EL (cell line): ENCODE data around the gene ARL16.
A peak's percentile ranks its signal among the peaks of the same experiment; 100 is the strongest.

Source experiments
- DNase-seq: peaks from one replicate; pipeline ENCODE4 v3.0.0-alpha.2; 2016

The ARL16 gene

DNA sequence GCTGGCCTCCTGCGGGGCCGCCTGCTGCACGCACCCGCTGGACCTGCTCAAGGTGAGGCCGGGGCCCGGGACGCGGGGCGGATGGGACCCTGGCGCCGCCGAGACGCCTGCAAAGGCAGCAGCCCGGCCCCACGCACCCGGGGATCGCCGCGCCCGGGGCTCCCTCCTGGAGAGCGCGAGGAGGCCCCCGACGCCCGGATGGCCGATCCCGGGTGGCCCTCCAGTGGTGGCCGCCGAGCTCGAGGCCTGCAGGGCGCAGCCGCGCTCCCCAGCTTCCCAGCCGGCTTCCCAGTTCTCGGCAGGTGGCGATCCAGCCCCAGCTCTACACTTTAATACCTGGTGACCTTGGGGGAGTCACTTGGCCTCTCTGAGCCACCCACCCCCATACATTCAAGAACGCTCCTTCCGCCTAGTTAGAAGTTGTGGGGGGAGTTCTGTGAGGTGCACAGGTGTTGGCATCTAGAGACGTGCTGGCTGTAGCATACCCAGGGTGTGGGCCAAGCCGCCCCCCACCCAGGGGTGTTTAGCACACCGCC is 28.9 kb upstream of the ARL16 start:
- peak; percentile 45 for DNase-seq

DNA sequence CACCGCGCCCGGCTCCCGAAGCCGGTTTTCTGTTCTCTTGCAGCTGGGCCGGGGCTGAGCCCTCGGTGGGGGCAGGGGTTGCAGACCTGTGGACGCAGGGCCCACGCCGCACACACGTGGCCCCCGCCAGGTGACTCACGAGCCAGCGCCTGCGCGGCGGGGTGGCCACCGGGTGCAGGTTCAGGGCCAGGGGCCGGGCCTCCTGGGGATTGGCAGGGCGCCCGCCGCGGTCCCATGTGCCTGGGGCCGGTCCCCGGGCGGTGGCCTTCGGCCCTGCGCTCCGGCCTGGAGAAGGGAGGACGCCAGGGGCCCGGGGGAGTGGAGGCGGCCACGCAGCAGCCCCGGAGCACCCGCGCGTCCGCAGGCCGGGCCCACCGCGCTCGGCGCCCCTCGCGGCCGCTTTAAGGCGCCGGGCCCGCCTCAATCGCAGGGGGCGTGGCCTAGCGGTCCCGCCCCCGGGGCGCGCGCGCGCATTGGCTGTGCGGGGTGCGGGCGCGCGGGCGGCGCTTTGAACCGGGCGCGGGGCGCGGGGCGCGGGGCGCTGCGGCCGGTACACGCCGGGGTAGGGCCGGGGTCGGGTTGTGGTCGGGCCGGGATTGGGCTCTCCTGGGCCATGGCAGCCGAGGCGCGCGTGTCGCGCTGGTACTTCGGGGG is 28.3 kb upstream of the ARL16 start, which contains the start of gene SLC25A10:
SLC25A10 (plus strand) TSS at position 471 of the 654 bp plus-strand sequence; CDS start at position 614, 143 bp downstream.
- peak; percentile 77 for DNase-seq

DNA sequence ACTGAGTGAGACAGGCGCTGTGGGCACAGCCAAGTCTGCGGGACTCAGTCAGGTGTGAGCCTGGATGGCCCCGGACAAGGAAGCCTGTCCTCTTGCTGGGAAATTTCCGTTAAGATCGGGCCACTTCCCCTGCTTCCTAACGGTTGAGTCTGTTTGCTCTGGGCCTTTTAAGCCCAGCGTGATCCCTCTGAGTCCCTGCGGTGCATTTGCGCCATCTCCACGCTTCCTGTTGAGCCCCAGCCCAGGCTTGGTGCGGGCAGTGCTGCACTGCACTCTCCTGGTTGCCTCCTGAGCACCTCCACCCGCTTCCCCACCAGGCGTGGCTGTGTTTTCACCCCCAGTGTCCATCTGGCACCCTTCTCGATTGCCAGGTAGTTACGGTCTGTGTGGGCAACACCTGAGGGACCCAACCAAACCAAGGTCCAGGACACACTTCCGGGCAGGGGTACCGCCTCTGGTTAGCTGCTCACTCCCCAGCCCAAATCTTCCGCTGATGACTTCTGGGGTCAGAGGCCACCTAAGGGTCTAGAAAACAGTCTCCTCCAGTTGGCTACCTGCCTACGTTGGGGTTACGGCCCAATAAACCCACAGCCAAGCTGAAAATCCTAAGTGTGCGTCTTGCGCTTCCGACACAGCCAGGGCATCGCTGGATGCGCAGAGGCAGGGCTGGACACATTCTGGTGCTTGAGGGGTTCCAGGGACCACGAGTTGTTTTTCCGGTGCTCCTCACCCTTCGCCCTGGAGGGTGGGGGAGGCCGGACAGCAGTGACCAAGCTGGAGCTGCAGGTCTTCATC is 27.1 kb upstream of the ARL16 start:
- peak; percentile 20 for DNase-seq

DNA sequence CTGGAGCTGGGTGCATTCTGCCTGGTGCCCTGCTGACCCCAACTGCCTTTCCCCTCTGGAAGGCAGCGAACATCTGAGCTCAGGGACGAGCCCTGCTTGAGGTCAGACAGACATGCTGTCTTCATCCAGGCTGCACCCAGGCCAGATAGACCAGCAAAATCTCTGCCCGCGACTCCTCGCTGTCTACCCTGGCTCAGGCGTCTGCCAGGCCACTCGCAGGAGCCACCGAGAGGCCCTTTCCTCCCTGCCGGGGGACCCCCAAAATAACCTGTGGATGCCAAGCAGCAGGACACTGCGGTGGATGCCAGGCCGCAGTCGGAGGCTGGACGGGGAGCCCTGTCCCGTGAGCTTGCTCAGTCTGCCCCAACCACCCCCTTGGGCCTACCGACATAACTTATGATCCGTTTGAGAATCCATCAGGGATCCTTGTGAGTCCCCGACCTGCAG is 25.2 kb upstream of the ARL16 start:
- no peak for DNase-seq

DNA sequence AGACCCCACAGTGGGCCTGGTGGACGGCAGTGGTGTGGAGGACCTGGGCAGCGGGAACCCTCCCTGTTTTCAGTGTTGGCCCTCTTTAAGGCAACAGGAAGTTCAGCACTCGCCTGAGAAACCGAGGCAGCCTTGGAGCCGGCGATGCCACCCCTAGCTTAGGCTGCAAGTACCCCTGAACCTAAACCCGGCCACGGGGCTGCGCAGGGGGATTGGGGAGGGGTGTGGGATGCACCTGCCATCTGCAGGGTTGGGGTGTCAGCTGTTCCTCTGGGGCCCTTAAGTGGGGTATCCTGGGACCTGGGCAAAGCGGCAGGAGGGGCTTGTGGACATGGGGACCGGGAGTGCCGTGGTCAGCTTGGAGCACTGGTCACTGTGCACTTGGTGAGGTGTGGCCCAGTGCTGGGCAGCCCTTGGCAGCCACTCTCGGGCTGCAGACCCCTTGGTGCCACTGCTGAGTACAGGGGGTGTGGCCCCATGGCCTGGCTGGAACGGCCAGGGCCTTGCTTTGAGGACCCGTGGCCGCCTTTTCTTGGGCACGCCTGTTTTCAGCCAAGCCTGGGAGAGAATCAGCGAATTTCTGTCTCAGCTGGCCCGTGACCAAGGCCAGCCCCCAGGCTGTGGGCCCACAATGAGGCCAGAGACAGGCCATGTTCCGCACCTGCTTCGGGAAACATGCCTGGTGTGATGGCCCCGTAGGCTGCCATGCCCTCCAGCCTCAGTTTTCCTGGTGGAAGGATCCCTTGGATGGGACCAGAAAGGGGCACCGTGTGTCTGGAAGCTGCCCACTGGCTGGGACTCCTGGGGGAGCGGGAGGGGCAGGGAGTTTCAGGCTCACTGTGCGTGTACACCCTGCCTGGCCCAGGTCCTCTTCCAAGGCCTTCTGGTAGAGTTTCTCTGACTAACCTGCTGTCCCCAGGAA is 24.4 kb upstream of the ARL16 start:
- no peak for DNase-seq

DNA sequence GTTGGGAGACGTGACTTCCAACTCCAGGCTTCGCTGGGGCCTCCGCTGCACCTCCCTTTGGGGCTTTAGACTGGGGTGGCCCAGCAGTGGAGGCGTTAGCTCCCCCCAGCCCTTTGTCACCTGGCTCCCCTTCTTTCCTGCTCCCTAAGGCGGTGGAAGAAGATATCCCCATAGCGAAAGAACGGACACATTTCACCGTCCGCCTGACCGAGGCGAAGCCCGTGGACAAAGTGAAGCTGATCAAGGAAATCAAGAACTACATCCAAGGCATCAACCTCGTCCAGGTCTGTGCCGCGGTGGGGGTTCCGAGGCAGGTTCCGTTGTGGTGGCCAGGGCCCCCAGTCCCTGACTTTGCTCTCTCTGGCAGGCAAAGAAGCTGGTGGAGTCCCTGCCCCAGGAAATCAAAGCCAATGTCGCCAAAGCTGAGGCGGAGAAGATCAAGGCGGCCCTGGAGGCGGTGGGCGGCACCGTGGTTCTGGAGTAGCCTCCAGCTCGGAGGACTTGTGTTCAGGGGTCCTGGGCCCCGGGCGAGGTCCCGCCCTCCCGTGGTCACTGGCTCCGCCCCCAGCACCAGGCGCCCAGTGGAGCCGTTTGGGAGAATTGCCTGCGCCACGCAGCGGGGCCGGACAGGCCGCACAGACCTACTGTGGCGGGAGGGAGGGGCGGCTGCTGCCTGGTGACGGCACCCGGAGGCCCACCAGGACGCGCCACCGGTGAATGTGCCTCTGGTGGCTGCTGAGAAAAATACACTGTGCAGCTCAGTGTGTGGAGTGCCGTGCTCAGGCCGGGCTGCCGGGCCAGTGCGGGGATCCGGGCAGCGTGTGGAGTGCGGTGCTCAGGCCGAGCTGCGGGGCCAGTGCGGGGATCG is 23.4 kb upstream of the ARL16 start:
- DNase-seq, result no peak

DNA sequence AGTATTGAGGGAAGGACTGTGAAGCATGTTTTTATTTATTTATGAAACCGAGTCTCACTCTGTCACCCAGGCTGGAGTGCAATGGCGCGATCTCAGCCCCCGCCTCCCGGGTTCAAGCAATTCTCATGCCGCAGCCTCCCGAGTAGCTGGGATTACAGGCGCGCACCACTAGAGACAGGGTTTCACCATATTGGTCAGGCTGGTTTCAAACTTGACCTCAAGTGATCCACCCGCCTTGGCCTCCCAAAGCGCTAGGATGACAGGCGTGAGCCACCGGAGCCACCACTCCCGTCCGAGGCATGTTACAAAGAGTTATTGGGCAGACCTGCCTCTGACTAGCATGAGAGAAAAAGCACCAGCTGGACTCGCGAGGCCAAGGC is 22.6 kb upstream of the ARL16 start:
- DNase-seq, result no peak

DNA sequence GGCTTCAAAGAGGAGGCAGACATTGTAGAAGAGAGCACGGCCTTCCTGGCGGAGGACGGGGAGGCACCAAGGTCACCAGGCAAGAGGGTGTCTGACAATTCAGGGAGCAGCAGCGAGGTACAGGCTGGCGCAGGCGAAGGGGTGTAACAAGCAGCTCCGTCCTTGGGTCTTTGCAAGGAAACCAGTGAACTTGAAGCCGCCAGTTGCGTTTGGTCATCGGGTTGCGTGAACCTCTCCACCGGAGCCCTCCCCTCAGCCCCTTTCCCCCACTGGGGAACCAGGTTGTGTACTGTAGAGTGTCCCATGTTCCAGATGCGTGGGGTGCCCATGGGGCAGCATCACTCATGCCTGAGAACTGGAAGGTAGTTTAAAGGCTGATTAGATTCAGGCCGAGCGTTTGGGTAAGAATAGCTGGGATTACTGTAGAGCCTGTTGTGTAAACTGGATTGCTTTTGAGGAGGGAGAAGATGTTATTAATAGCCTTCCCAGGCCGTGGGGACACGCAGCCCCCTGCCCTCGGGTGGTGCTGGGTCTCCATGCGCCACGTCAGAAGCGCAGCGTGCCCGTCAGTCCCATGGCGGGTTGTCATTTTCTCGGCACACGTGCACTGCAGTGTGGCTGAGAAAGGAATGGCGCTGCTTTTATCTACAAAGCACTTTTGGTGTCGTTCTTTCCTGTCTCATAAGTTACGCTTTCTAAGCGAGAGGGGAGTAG is 22.1 kb upstream of the ARL16 start:
- DNase-seq, result no peak

DNA sequence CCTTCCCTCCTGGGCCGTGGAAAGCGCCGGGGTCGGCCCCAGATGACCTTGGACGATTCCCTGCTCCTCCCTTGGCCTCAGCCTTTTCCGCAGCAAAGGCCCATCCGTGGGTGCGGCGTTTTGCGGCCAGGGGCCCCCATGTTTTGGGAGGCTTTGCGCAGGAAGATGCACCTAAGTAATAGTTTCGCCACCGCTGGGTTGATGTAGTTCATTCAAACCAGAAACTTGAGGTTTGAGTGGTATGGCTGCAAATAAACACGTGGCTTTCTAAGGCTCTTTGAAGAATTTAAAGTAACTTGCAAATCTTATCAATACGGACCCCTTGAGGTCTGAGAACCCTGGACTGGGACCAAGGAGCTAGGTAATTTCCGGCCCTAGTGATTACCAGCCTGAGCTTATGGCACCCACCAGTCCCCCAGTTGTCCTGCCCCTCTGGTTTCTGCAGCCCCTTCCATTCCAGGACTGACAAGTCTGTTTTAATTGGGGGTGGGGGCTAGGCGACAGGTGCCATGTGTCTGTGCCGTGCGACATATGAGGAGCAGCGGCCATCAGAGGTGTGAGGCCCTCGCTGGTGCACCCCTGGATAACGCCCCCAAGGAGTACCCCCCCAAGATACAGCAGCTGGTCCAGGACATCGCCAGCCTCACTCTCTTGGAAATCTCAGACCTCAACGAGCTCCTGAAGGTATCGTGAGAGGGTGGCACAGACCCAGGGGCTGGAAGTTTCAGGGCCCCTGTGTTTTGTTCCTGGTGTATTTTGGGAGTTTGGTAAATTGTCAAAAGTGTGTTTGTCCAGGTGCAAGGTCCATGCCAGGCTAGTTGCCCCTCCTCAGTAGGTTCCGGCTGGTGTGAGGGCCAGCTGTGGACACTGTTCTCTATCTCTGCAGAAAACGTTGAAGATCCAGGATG is 20.4 kb upstream of the ARL16 start:
- DNase-seq, result no peak

DNA sequence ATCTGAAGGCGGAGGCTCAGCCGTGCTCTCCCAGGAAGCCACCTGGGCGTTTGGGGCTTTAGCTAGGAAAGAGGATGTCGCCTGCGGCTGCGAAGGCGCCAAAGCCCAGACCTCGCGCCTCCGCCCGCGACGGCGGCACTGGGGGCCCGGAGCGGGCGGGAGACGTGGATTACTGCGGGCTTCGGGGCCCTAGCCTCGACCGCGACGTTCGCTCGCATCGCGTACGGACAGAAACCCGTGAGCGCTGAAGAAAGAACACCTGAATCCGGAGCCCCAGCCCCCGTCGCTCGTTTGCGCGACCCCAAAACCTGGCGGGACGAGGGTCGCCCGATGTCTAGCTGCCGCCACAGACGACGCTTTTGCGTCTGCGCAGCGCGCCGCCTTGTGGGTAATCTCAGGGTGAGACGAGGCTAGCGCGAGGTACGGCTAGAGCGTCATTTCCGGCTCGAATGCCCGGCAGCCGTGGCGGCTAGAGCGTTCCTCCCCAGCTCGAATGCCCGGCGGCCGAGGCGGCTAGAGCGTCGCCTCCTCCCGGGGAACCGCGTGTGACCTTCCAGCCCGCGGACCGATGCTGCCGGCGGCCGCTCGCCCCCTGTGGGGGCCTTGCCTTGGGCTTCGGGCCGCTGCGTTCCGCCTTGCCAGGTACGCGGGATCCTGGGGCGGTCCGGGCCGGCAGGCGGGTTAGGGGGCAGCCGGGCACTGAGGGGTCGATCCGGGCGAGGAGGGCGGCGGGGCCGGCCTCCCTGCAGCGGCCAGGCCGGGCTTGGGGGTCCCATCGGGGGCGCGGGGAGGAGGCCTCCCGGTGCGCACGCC is 19.5 kb upstream of the ARL16 start, which contains the start of gene MRPL12:
MRPL12 (plus strand) TSS at position 434 of the 813 bp plus-strand sequence; CDS start at position 569, 135 bp downstream.
- DNase-seq, result peak; percentile 91

DNA sequence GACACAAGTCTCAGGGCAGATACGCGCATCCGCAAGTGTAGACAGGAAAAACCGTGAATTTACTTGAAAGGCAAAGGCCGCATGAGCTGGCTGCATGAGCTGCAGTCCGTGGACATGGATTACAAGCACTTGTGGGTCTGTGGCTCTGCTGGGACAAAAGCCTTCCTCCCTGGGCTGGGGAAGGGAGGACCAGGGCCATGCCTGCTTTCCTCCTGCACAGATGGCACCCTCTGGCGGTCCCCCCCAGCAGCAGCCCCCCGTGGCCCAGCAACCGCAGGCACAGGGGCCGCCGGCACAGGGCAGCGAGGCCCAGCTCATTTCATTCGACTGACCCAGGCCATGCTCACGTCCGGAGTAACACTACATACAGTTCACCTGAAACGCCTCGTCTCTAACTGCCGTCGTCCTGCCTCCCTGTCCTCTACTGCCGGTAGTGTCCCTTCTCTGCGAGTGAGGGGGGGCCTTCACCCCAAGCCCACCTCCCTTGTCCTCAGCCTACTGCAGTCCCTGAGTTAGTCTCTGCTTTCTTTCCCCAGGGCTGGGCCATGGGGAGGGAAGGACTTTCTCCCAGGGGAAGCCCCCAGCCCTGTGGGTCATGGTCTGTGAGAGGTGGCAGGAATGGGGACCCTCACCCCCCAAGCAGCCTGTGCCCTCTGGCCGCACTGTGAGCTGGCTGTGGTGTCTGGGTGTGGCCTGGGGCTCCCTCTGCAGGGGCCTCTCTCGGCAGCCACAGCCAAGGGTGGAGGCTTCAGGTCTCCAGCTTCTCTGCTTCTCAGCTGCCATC is 17.9 kb upstream of the ARL16 start:
- peak; percentile 29 for DNase-seq

DNA sequence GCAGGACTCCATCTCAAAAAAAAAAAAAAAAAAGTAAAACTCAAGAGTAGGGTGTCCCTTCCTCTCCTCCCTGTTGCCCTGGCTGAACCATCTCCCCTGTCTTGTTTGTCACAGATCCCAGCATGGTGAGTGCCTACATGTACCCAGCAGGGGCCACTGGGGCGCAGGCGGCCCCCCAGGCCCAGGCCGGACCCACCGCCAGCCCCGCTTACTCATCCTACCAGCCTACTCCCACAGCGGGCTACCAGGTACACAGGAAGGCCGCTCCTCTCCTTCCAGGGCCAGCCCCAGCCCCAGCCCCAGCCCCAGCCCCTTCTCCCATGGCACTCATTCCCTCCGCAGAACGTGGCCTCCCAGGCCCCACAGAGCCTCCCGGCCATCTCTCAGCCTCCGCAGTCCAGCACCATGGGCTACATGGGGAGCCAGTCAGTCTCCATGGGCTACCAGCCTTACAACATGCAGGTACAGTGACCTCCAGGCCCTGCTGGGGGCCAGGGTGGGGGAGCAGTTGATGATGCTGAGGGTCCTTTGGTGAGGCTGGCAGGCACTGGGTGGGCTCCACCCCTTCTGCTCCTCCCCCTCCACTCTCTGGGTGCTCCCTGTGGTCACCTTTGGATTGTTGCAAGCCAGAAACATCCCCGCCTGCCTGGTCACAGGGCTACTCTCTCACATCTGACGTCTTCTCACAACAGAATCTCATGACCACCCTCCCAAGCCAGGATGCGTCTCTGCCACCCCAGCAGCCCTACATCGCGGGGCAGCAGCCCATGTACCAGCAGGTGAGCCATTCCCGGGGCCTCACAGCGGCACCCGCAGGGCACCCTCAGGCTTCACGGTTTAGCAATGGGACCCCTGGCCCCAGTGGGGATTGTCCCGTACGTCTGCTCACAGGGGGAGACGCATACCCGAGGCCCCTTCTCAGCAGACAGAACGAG is 17.0 kb upstream of the ARL16 start:
- no peak for DNase-seq

DNA sequence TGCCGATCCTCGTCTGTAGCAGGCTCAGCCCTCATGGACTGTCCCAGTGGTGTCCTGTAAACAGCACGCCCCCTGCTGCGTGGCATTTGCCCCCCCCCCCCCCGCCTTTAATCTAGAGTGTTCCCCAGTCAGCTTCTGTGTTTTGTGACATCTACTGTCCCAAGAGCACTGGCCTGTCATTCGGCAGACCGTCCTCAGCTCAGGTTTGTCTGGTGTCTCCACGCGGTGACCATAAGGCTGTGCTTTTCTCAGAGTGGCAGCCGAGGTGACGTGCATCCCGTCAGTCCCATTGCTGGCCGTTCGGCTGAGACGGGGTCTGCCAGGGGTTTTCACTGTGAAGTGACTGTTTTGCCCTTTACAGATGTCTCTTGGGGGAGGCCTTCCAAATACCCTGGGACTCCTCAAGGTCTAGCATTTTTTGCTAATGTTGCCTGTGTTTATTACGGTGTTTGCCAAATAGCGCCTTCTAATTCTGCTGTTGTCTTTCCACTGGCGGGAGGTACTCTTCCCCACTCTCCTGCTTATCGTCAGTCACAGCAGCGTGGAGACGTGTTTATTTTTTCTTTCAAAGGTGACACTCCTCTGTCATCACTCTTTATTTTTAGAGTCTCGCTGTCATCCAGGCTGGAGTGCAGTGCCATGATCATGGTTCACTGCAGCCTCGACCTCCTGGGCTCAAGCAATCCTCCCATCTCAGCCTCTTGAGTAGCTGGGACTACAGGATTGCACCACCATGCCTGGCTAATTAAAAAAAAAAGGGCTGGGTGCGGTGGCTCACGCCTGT is 13.9 kb upstream of the ARL16 start:
- no peak for DNase-seq

DNA sequence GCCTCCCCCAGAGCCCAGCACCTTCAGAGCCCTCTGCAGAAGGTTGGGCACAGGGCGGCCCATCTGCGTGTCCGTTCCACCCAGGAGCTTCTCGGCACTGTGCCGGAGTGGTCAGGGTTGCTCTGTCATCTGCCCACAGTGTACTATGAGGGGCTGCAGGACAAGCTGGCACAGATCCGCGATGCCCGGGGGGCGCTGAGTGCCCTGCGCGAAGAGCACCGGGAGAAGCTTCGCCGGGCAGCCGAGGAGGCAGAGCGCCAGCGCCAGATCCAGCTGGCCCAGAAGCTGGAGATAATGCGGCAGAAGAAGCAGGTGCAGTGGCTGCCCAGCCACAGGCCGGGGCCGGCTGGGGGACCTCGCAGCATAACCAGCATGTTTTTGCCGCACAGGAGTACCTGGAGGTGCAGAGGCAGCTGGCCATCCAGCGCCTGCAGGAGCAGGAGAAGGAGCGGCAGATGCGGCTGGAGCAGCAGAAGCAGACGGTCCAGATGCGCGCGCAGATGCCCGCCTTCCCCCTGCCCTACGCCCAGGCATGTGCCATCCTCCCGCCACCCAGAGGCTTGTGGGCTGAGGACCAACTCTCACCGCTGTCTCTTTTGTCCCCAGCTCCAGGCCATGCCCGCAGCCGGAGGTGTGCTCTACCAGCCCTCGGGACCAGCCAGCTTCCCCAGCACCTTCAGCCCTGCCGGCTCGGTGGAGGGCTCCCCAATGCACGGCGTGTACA is 12.8 kb upstream of the ARL16 start:
- no peak for DNase-seq

DNA sequence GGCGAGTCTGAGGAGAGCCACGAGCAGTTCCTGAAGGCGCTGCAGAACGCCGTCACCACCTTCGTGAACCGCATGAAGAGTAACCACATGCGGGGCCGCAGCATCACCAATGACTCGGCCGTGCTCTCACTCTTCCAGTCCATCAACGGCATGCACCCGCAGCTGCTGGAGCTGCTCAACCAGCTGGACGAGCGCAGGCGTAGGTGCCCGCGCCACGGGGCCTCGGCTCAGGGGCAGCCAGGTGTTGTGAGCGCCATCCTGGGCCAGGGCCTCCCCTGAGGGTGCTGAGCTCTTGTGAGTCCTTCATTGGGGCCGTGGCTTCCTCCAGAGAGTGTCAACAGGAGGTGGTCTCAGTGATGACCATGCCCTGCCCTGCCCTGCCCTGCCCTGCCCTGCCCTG is 12.2 kb upstream of the ARL16 start:
- no peak for DNase-seq

DNA sequence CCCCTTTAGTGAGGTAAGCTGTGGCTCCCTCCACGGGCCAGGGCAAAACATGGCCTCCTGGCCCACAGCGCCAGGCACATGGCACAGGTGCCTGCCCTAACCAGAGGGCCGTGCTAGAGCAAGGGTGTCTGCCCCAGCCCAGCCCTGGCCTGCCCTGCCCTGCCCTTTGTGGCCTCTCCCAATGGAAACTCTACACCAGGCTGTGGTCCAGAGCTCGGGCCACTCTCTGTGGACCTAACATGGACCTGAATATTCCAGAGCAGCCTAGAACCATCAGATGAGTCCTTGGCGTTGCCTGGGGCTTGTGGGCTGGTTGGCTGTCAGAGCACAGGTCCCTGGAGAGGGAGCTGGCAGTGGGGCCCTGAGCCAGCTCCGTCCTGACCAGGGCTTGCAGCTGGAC is 11.6 kb upstream of the ARL16 start:
- no peak for DNase-seq
